Hepatocyte (in vitro differentiated cells): ENCODE measurements around the gene BCOR. TPM values are rescaled to one million over a fixed set of nuclear protein-coding genes. Genes with fewer than 3 reads are reported as not detected.

Source experiments
- DNase-seq: peaks from one replicate; pipeline ENCODE4 v3.0.0-alpha.2; 2016; ENCODE audit warnings: low spot score
- H2AFZ ChIP-seq: fragments of 200-600 bp; sonication (generic); 2 replicates; pipeline ENCODE4 v1.6.0; 2016; ENCODE audit warnings: antibody characterized with exemption, mild to moderate bottlenecking
- H3K27ac ChIP-seq: fragments of 200-600 bp; sonication (generic); 2 replicates; pipeline ENCODE4 v1.5.1; 2016; ENCODE audit warnings: mild to moderate bottlenecking
- H3K27me3 ChIP-seq: fragments of 200-600 bp; sonication (generic); 2 replicates; pipeline ENCODE4 v1.6.1; 2016
- H3K36me3 ChIP-seq: fragments of 200-600 bp; sonication (generic); replicated peaks from 2 replicates; pipeline ENCODE4 v1.5.1; 2016; ENCODE audit warnings: low read depth; ENCODE audit not compliant: insufficient read depth
- H3K4me1 ChIP-seq: fragments of 200-600 bp; sonication (generic); 2 replicates; pipeline ENCODE4 v1.5.1; 2016; ENCODE audit warnings: mild to moderate bottlenecking, moderate library complexity; ENCODE audit not compliant: insufficient read depth
- H3K4me2 ChIP-seq: fragments of 200-600 bp; sonication (generic); 2 replicates; pipeline ENCODE4 v1.6.0; 2016
- H3K4me3 ChIP-seq: fragments of 200-600 bp; sonication (generic); 2 replicates; pipeline ENCODE4 v1.5.1; 2016; ENCODE audit warnings: mild to moderate bottlenecking
- H3K79me2 ChIP-seq: fragments of 200-600 bp; sonication (generic); 2 replicates; pipeline ENCODE4 v1.6.0; 2017; ENCODE audit warnings: mild to moderate bottlenecking
- H3K9me2 ChIP-seq: fragments of 200-600 bp; sonication (generic); replicated peaks from 2 replicates; pipeline ENCODE4 v1.6.0; 2017; ENCODE audit warnings: mild to moderate bottlenecking; ENCODE audit not compliant: insufficient read depth
- H3K9me3 ChIP-seq: fragments of 200-600 bp; sonication (generic); 2 replicates; pipeline ENCODE4 v1.5.1; 2016; ENCODE audit warnings: low read depth, mild to moderate bottlenecking
- H4K20me1 ChIP-seq: fragments of 200-600 bp; sonication (generic); 2 replicates; pipeline ENCODE4 v1.6.0; 2016; ENCODE audit warnings: mild to moderate bottlenecking; ENCODE audit not compliant: insufficient read depth, poor library complexity, severe bottlenecking
- CTCF ChIP-seq: fragments of 200-600 bp; sonication (generic); IDR thresholded peaks from 2 replicates; pipeline ENCODE4 v1.5.1; 2016; ENCODE audit warnings: antibody characterized with exemption, mild to moderate bottlenecking; ENCODE audit not compliant: poor library complexity
- EZH2 ChIP-seq: fragments of 200-600 bp; sonication (generic); IDR thresholded peaks from 2 replicates; pipeline ENCODE4 v1.6.1; 2016; ENCODE audit warnings: antibody characterized with exemption, mild to moderate bottlenecking, borderline replicate concordance
- EZH2phosphoT487 ChIP-seq: fragments of 200-600 bp; sonication (generic); IDR thresholded peaks from one replicate; pipeline ENCODE4 v1.6.1; 2018; ENCODE audit warnings: antibody characterized with exemption, mild to moderate bottlenecking, low read depth, moderate library complexity; ENCODE audit not compliant: unreplicated experiment, severe bottlenecking
- WGBS: methylation state at CpG from one replicate; pipeline ENCODE4 v1.1.6; 2016; ENCODE audit warnings: low lambda C conversion rate; ENCODE audit errors: missing lambda C conversion rate; 5-methylcytosine and 5-hydroxymethylcytosine counted together
- polyA plus RNA-seq: library from polyadenylated mRNA; unstranded; fragments of >200 nt; fragmentation: Nextera tagmentation; extraction: Ambion mirVana; gene quantifications from 2 replicates; pipeline ENCODE4 v1.2.1, GENCODE V29; 2016
- total RNA-seq: library from RNA; depleted of rRNA; stranded (reverse); fragments of >200 nt; gene quantifications from 2 replicates; pipeline ENCODE4 v1.2.3, GENCODE V29; 2014

Gene BCOR
- total and polyA plus RNA-seq, 2 experiments from 2014 or later = 13.6 to 22.9 TPM

DNA sequence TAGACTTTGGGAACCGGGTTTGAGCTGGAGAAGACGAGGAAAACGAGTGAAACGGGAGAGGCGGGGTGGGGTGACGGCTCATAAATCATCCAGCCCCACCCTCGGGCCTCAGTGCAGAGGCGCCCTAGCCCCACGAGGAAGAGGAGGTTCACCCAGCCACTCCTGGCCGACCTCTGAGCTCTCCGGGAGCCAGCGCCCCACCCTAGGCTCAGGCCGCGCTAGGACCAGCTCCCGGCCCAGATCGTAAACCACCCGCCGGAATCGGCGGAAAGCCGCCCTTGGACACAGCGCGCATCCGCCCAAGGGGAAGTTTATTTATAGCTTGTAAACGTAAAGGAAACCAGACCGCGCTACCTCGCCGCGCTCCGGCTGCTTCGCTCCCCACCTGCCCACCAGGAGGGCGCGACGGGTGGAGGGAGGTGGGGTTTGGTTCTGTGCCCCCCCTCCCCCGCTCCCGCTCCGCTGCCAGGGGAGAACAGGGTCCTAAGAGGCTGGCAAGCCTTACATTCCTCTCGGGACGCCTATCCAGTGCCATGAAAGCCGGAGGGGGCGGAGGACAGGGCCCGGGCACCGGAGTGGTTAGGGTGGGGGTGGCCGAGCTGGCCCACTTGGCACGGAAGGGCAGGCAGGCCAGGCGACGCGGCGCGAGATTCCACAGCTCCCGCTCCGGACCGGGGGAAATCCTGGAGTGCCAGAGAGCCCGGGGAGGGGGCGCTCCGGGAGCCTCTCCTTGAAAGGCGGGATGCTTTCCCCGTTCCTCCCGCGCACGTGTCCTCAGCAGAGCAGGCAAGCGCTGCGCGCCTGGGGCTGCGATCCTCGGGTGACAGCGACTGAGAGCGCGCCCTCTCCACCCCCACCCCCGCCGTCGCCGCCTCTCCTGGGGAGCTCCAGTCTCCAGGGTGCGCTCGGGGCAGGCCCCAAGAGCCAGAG, 84.2 kb downstream of the BCOR start:
- no peaks in the 10 kb centered on the region for H3K9me3 ChIP-seq
- H3K27ac ChIP-seq = peak overlapping the region; percentile 93
- no peaks in the 10 kb centered on the region for H3K79me2 ChIP-seq
- DNase-seq = peak; percentile 91
- peaks cover 34% of the 10 kb centered on the region for H3K27me3 ChIP-seq
- peak overlapping the region; percentile 95 for H3K4me2 ChIP-seq
- no peaks in the 10 kb centered on the region for H4K20me1 ChIP-seq
- H3K4me3 ChIP-seq = peak overlapping the region; percentile 67
- TF ChIP-seq CTCF = no peak
- no peak for TF ChIP-seq EZH2
- no peak for TF ChIP-seq EZH2phosphoT487
- no peaks in the 10 kb centered on the region for H3K36me3 ChIP-seq
- peak overlapping the region; percentile 74 for H2AFZ ChIP-seq
- WGBS = 11% methylated on average over 45 of the region's 76 CpGs
- H3K4me1 ChIP-seq = peaks cover 45% of the 10 kb centered on the region
- no peaks in the 10 kb centered on the region for H3K9me2 ChIP-seq

GRCh38 chrX:40012868-40013265, 84.9 kb downstream of the BCOR start:
- Histone ChIP-seq H3K27me3 (peaks cover 40% of the 10 kb centered on the region), H3K9me2 (no peaks in the 10 kb centered on the region), H3K79me2 (no peaks in the 10 kb centered on the region), H3K9me3 (no peaks in the 10 kb centered on the region), H3K27ac (peak overlapping the region; percentile 93), H2AFZ (peak overlapping the region; percentile 46), H3K4me1 (peaks cover 52% of the 10 kb centered on the region), H3K4me3 (no peak overlapping the region), H4K20me1 (no peaks in the 10 kb centered on the region), H3K36me3 (no peaks in the 10 kb centered on the region), H3K4me2 (peak overlapping the region; percentile 95)
- WGBS = 8% methylated on average over 29 of the region's 35 CpGs
- peak; percentile 1 for TF ChIP-seq EZH2
- TF ChIP-seq EZH2phosphoT487 = no peak
- DNase-seq = no peak

DNA sequence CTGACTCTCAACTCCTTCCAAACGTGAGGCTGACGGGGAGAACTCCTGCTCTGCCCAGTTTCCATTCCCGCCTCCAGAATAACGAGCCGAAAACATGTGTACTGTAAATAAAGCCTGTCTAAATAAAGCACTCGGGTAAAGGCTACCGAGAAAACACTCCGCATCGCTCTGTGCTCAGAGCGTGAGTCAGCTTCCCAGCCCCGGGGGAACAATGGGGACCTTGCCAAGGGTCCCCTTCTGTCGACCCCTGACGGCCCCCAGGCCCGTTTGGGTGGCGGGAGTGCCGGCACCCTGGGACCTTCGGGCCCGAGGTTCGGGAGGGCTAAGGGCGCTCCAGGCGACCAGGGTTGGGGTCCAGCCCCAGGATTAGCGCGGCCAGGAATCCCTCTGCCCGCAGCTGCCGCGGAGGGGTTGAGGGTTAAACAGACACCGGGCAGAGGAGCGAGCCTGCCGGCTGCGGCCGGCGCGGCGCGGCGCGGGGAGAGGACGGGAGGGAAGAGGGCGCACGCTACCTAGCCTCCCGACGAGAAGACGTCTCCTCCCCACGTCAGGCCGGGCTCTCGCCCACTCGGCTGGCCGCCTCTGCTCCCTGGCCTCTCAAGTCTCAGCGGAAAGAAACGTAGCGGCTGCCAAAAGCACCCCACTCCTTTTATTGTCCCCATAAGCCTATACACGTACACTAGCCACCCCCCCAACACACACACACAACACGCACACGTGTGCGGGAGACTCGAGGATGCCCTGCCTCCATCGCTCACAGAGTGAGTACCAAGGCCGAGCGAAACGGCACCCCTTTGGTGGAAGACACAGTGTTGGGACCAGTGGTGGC, 85.5 kb downstream of the BCOR start:
- H3K27me3 ChIP-seq = peaks cover 46% of the 10 kb centered on the region
- peak overlapping the region; percentile 46 for H2AFZ ChIP-seq
- H4K20me1 ChIP-seq = no peaks in the 10 kb centered on the region
- H3K9me3 ChIP-seq = no peaks in the 10 kb centered on the region
- peaks cover 54% of the 10 kb centered on the region for H3K4me1 ChIP-seq
- H3K4me3 ChIP-seq = no peak overlapping the region
- no peaks in the 10 kb centered on the region for H3K79me2 ChIP-seq
- H3K36me3 ChIP-seq = no peaks in the 10 kb centered on the region
- H3K27ac ChIP-seq = peak overlapping the region; percentile 93
- TF ChIP-seq CTCF (no peak), EZH2phosphoT487 (no peak), EZH2 (no peak)
- H3K9me2 ChIP-seq = no peaks in the 10 kb centered on the region
- 17% methylated on average over 56 of the region's 60 CpGs for WGBS
- DNase-seq = peak; percentile 76
- peak overlapping the region; percentile 95 for H3K4me2 ChIP-seq
